Activated naive CD8-positive, alpha-beta T cell treated with anti-CD3 and anti-CD28 coated beads, Interleukin-2, amount 50 U/mL, for 24 hours (primary cell): ENCODE results near the gene INPP4B.
"Not testable (repeated sequence)": the region's sequence is repeated elsewhere in the genome, so short reads cannot be mapped to it uniquely, and the experiment has no call there.

Experiments used
- ATAC-seq: fragments of 150-1000 bp; cut with Tn5 transposase; one replicate; pipeline ENCODE4 v1.10.0; 2021
- DNase-seq: peaks from one replicate; pipeline ENCODE4 v3.0.0; 2021
- H3K27ac Mint-ChIP-seq: one replicate; pipeline ENCODE4 v1.8.0; 2021; ENCODE audit warnings: mild to moderate bottlenecking, mixed read lengths
- H3K27me3 Mint-ChIP-seq: one replicate; pipeline ENCODE4 v1.8.0; 2021; ENCODE audit warnings: mixed read lengths
- H3K36me3 Mint-ChIP-seq: one replicate; pipeline ENCODE4 v1.8.0; 2021; ENCODE audit warnings: low read depth, mixed read lengths
- H3K4me1 Mint-ChIP-seq: one replicate; pipeline ENCODE4 v1.8.0; 2021; ENCODE audit warnings: mixed read lengths
- H3K4me3 Mint-ChIP-seq: one replicate; pipeline ENCODE4 v1.8.0; 2021; ENCODE audit warnings: mild to moderate bottlenecking, moderate library complexity, mixed read lengths
- H3K9me3 Mint-ChIP-seq: one replicate; pipeline ENCODE4 v1.8.0; 2021; ENCODE audit warnings: mixed read lengths

Gene INPP4B

GRCh38 chr4:142519342-142519741 is 326.8 kb downstream of the INPP4B start:
- DNase-seq (no peak), ATAC-seq (no peak)
- Mint-ChIP-seq H3K4me1 (no peaks in the 10 kb centered on the region), H3K27ac (no peak overlapping the region), H3K27me3 (no peaks in the 10 kb centered on the region), H3K9me3 (peaks cover 4% of the 10 kb centered on the region), H3K4me3 (no peak overlapping the region), H3K36me3 (no peaks in the 10 kb centered on the region)

GRCh38 chr4:142516686-142517526 is 329.2 kb downstream of the INPP4B start:
- no peaks in the 10 kb centered on the region for H3K27me3 Mint-ChIP-seq

GRCh38 chr4:142512161-142512560 is 333.9 kb downstream of the INPP4B start:
- Mint-ChIP-seq H3K27me3 (no peaks in the 10 kb centered on the region), H3K4me1 (no peaks in the 10 kb centered on the region), H3K36me3 (no peaks in the 10 kb centered on the region), H3K27ac (no peak overlapping the region), H3K9me3 (no peaks in the 10 kb centered on the region), H3K4me3 (no peak overlapping the region)
- no peak for DNase-seq
- no peak for ATAC-seq

More at GRCh38 chr4:142516686-142517526, 329.2 kb downstream of the INPP4B start:
- Mint-ChIP-seq H3K4me3 (no peak overlapping the region), H3K4me1 (no peaks in the 10 kb centered on the region), H3K27ac (no peak overlapping the region), H3K9me3 (peaks cover 4% of the 10 kb centered on the region), H3K36me3 (no peaks in the 10 kb centered on the region)
- DNase-seq (no peak), ATAC-seq (no peak)

- no peaks in the 10 kb centered on the region for H3K4me1 Mint-ChIP-seq
- ATAC-seq (no peak), DNase-seq (no peak)
- H3K4me3 Mint-ChIP-seq = no peak overlapping the region
- no peaks in the 10 kb centered on the region for H3K27me3 Mint-ChIP-seq
- no peak overlapping the region for H3K27ac Mint-ChIP-seq
- no peaks in the 10 kb centered on the region for H3K9me3 Mint-ChIP-seq
- no peaks in the 10 kb centered on the region for H3K36me3 Mint-ChIP-seq
Measured at GRCh38 chr4:142509881-142510280, 336.2 kb downstream of the INPP4B start.

GRCh38 chr4:142509381-142509780 is 336.7 kb downstream of the INPP4B start:
- not testable (repeated sequence) for H3K27me3 Mint-ChIP-seq, ATAC-seq, H3K4me1 Mint-ChIP-seq, H3K9me3 Mint-ChIP-seq, H3K4me3 Mint-ChIP-seq, H3K27ac Mint-ChIP-seq, DNase-seq, H3K36me3 Mint-ChIP-seq

GRCh38 chr4:142500966-142501365 is 345.1 kb downstream of the INPP4B start:
- H3K4me3 Mint-ChIP-seq = no peak overlapping the region
- no peaks in the 10 kb centered on the region for H3K9me3 Mint-ChIP-seq
- no peak for DNase-seq
- H3K27ac Mint-ChIP-seq = no peak overlapping the region
- H3K36me3 Mint-ChIP-seq = no peaks in the 10 kb centered on the region
- no peaks in the 10 kb centered on the region for H3K4me1 Mint-ChIP-seq
- ATAC-seq = no peak
- H3K27me3 Mint-ChIP-seq = no peaks in the 10 kb centered on the region

- DNase-seq (no peak), ATAC-seq (no peak)
- Mint-ChIP-seq H3K4me3 (no peak overlapping the region), H3K9me3 (no peaks in the 10 kb centered on the region), H3K27ac (no peak overlapping the region), H3K4me1 (no peaks in the 10 kb centered on the region), H3K27me3 (no peaks in the 10 kb centered on the region), H3K36me3 (no peaks in the 10 kb centered on the region)
Measured at GRCh38 chr4:142497606-142498005, 348.5 kb downstream of the INPP4B start.

- no peaks in the 10 kb centered on the region for H3K36me3 Mint-ChIP-seq
- no peak overlapping the region for H3K4me3 Mint-ChIP-seq
- H3K4me1 Mint-ChIP-seq = no peaks in the 10 kb centered on the region
- H3K27me3 Mint-ChIP-seq = no peaks in the 10 kb centered on the region
- peaks cover 4% of the 10 kb centered on the region for H3K9me3 Mint-ChIP-seq
- ATAC-seq (no peak), DNase-seq (no peak)
- no peak overlapping the region for H3K27ac Mint-ChIP-seq
Measured at GRCh38 chr4:142493255-142494110, 352.6 kb downstream of the INPP4B start.

GRCh38 chr4:142485452-142485851 is 360.6 kb downstream of the INPP4B start:
- DNase-seq (no peak), ATAC-seq (no peak)
- Mint-ChIP-seq H3K27ac (no peak overlapping the region), H3K27me3 (no peaks in the 10 kb centered on the region), H3K4me1 (peaks cover 8% of the 10 kb centered on the region), H3K36me3 (no peaks in the 10 kb centered on the region), H3K9me3 (peaks cover 11% of the 10 kb centered on the region), H3K4me3 (no peak overlapping the region)

- no peak overlapping the region for H3K27ac Mint-ChIP-seq
- DNase-seq (no peak), ATAC-seq (no peak)
- H3K27me3 Mint-ChIP-seq = no peaks in the 10 kb centered on the region
- H3K9me3 Mint-ChIP-seq = no peaks in the 10 kb centered on the region
- H3K36me3 Mint-ChIP-seq = no peaks in the 10 kb centered on the region
- H3K4me3 Mint-ChIP-seq = no peak overlapping the region
- H3K4me1 Mint-ChIP-seq = peaks cover 7% of the 10 kb centered on the region
Measured at GRCh38 chr4:142480244-142480643, 365.9 kb downstream of the INPP4B start.

- H3K36me3 Mint-ChIP-seq = no peaks in the 10 kb centered on the region
- H3K27me3 Mint-ChIP-seq = no peaks in the 10 kb centered on the region
- ATAC-seq (no peak), DNase-seq (no peak)
- no peaks in the 10 kb centered on the region for H3K9me3 Mint-ChIP-seq
- peaks cover 8% of the 10 kb centered on the region for H3K4me1 Mint-ChIP-seq
- no peak overlapping the region for H3K27ac Mint-ChIP-seq
- H3K4me3 Mint-ChIP-seq = no peak overlapping the region
Measured at GRCh38 chr4:142475663-142476062, 370.4 kb downstream of the INPP4B start.

- H3K4me1 Mint-ChIP-seq = peaks cover 8% of the 10 kb centered on the region
- no peak for ATAC-seq
Measured at GRCh38 chr4:142474398-142475087, 371.6 kb downstream of the INPP4B start.

GRCh38 chr4:142473960-142474338 is 372.2 kb downstream of the INPP4B start:
- DNase-seq (no peak), ATAC-seq (no peak)
- no peaks in the 10 kb centered on the region for H3K9me3 Mint-ChIP-seq
- no peaks in the 10 kb centered on the region for H3K36me3 Mint-ChIP-seq
- H3K4me1 Mint-ChIP-seq = peaks cover 8% of the 10 kb centered on the region
- no peaks in the 10 kb centered on the region for H3K27me3 Mint-ChIP-seq
- H3K4me3 Mint-ChIP-seq = no peak overlapping the region
- no peak overlapping the region for H3K27ac Mint-ChIP-seq

More at GRCh38 chr4:142474398-142475087, 371.6 kb downstream of the INPP4B start:
- Mint-ChIP-seq H3K27ac (no peak overlapping the region), H3K27me3 (no peaks in the 10 kb centered on the region), H3K4me3 (no peak overlapping the region), H3K9me3 (no peaks in the 10 kb centered on the region), H3K36me3 (no peaks in the 10 kb centered on the region)
- no peak for DNase-seq

- Mint-ChIP-seq H3K36me3 (no peaks in the 10 kb centered on the region), H3K9me3 (no peaks in the 10 kb centered on the region), H3K4me1 (peaks cover 8% of the 10 kb centered on the region), H3K4me3 (no peak overlapping the region), H3K27me3 (no peaks in the 10 kb centered on the region), H3K27ac (no peak overlapping the region)
- ATAC-seq = no peak
- DNase-seq = no peak
Measured at GRCh38 chr4:142473218-142473959, 372.7 kb downstream of the INPP4B start.
